ENCODE measurements around the gene KAT5.

DNA sequence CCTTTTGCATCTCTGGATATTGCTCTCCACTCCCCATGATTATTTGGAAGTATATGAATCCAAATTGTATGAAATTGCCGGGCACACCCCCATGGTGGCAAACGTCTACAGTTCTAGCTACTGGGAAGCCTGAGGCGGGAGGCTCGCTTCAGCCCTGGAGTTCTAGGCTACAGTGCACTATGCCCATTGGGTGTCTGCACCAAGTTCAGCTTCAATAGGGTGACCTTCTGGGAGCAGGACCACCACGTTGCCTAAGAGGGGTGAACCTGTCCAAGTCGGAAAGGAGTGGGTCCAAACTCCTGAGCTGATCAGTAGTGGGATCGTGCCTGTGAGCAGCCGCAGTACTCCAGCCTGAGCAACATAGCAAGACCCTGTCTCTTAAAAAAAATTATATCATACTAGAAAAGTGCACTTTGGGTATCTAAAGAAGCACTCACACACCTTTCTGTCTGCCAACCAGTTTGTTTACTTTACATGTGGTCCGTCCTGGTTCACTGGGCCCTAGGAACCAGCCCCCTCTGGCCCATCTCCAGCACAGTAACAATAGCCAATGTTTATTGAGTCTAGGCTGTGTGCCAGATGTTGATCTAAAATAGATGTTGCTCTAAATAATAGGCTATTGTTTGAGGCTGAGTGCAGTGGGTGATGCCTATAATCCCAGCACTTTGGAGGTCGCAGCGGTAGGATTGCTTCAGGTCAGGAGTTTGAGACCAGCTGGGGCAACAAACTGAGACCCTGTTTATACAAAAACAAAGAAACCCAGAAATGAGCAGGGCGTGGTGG is 16.4 kb upstream of the KAT5 start:
- TF ChIP-seq, protein P1, sequence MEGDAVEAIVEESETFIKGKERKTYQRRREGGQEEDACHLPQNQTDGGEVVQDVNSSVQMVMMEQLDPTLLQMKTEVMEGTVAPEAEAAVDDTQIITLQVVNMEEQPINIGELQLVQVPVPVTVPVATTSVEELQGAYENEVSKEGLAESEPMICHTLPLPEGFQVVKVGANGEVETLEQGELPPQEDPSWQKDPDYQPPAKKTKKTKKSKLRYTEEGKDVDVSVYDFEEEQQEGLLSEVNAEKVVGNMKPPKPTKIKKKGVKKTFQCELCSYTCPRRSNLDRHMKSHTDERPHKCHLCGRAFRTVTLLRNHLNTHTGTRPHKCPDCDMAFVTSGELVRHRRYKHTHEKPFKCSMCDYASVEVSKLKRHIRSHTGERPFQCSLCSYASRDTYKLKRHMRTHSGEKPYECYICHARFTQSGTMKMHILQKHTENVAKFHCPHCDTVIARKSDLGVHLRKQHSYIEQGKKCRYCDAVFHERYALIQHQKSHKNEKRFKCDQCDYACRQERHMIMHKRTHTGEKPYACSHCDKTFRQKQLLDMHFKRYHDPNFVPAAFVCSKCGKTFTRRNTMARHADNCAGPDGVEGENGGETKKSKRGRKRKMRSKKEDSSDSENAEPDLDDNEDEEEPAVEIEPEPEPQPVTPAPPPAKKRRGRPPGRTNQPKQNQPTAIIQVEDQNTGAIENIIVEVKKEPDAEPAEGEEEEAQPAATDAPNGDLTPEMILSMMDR (conservative IDR thresholded peaks at IDR 0.05 in 1 of 2, IDR thresholded peaks at IDR 0.05 in 1 of 2; ENCODE audit: extremely low read depth in 1 of 2, insufficient read depth in 1 of 2, low read depth in 1 of 2, low read length in 2 of 2) = no peak
- TF ChIP-seq EZH2 (IDR thresholded peaks at IDR 0.05; ENCODE audit: borderline replicate concordance, low read length) = no peak
